ENCODE results near the gene COMMD8. TPM values are rescaled to one million over a fixed set of nuclear protein-coding genes. Genes with fewer than 3 reads are reported as not detected.

Gene COMMD8
- total RNA-seq (2014; rRNA removed; shearing (Covaris generic); ENCODE audit: low replicate concordance) = 25.4 and 94.5 TPM in 2 replicates

DNA sequence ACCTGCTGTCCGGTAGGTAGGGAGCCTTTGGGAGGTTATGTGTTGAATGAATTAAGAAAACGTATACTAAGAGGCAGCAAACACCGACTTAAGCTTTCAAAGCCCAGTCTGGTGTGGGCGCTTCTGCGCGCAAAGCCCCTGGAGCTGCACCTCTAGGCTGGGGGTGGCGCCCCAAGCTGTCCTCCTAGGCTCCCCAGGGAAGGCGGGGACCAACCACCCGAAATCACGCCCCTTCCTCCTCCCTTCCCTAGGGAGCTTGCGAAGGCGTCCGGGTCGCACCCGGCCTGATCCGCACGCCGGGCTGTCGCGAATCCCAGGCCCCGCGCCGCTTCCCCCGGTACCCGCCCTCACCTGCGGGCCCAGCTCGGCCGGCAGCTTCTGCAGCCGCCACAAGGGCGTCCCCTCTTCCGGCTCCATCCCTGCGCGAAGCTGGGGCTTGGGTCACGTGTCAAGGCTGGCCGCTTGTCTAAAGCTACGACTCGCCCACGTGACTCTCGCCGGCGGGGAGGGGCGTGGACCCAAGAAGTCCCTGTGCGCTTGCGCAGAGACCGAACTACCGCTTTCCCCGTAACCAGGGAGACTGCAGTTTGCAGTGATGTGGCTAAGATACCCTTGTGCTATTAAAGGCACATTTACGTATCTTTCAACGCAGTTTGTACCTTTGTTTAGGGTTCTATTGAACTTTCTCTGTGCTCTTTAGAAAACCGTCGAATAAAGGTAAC, at the start of gene COMMD8:
Gene COMMD8 (minus strand): TSS at position 468 of the 722 bp plus-strand sequence. CDS start 51 bp downstream, at position 417.
- peaks cover 44% of the 10 kb centered on the region for H3K79me2 ChIP-seq (ENCODE audit: low read length)
- no peaks in the 10 kb centered on the region for H3K9me3 ChIP-seq (ENCODE audit: low read length)
- H2AFZ ChIP-seq (ENCODE audit: low read length) = peak within 1 kb of the TSS; percentile 49; the same call in 1 of the 2 replicates
- peak within 1 kb of the TSS; percentile 77 for H3K4me2 ChIP-seq (ENCODE audit: low read depth, low read length, poor library complexity, severe bottlenecking)
- H3K27ac ChIP-seq (ENCODE audit: low read length) = peak within 1 kb of the TSS; percentile 97
- DNase-seq = peak; percentile 99
- H3K4me1 ChIP-seq (ENCODE audit: low read length) = peaks cover 64% of the 10 kb centered on the region
- H3K9ac ChIP-seq (ENCODE audit: low read length) = peak within 1 kb of the TSS; percentile 88
- peak within 1 kb of the TSS; percentile 91 for H3K4me3 ChIP-seq (ENCODE audit: low read length)
- no peaks in the 10 kb centered on the region for H4K20me1 ChIP-seq (ENCODE audit: insufficient read depth, low read depth, low read length)
- 0 out of 2 replicates have a peak, but pooled peaks cover 3% of the 10 kb centered on the region for H3K9me2 ChIP-seq (replicated peaks; ENCODE audit: insufficient read depth, low read length)
- peaks cover 18% of the 10 kb centered on the region for H3K36me3 ChIP-seq (ENCODE audit: insufficient read depth, low read length)
- no peaks in the 10 kb centered on the region for H3K27me3 ChIP-seq (ENCODE audit: low read length)

GRCh38 chr4:47510506-47511143, 47.1 kb upstream of the COMMD8 start:
- Histone ChIP-seq H2AFZ (ENCODE audit: low read length) (no peak overlapping the region), H3K9me3 (ENCODE audit: low read length) (no peaks in the 10 kb centered on the region), H3K27ac (ENCODE audit: low read length) (peak overlapping the region; percentile 23; the same call in 1 of the 2 replicates), H3K79me2 (ENCODE audit: low read length) (peaks cover 47% of the 10 kb centered on the region), H3K4me1 (ENCODE audit: low read length) (peaks cover 44% of the 10 kb centered on the region), H3K27me3 (ENCODE audit: low read length) (no peaks in the 10 kb centered on the region), H3K9me2 (replicated peaks; ENCODE audit: insufficient read depth, low read length) (no peaks in the 10 kb centered on the region), H3K9ac (ENCODE audit: low read length) (no peak overlapping the region), H3K4me2 (ENCODE audit: low read depth, low read length, poor library complexity, severe bottlenecking) (peak overlapping the region; percentile 3), H4K20me1 (ENCODE audit: insufficient read depth, low read depth, low read length) (0 out of 2 replicates have a peak, but pooled peaks cover 2% of the 10 kb centered on the region), H3K4me3 (ENCODE audit: low read length) (no peak overlapping the region), H3K36me3 (ENCODE audit: insufficient read depth, low read length) (peaks cover 11% of the 10 kb centered on the region; the same call in 1 of the 2 replicates)
- peak; percentile 65 for DNase-seq

GRCh38 chr4:47505666-47506065, 42.2 kb upstream of the COMMD8 start:
- no peak overlapping the region for H2AFZ ChIP-seq (ENCODE audit: low read length)
- peaks cover 31% of the 10 kb centered on the region for H3K4me1 ChIP-seq (ENCODE audit: low read length)
- H3K27me3 ChIP-seq (ENCODE audit: low read length) = no peaks in the 10 kb centered on the region
- no peaks in the 10 kb centered on the region for H3K9me2 ChIP-seq (replicated peaks; ENCODE audit: insufficient read depth, low read length)
- H3K9me3 ChIP-seq (ENCODE audit: low read length) = no peaks in the 10 kb centered on the region
- no peak overlapping the region for H3K27ac ChIP-seq (ENCODE audit: low read length)
- 0 out of 2 replicates have a peak, but pooled peaks cover 2% of the 10 kb centered on the region for H4K20me1 ChIP-seq (ENCODE audit: insufficient read depth, low read depth, low read length)
- DNase-seq = no peak
- peaks cover 40% of the 10 kb centered on the region for H3K79me2 ChIP-seq (ENCODE audit: low read length)
- H3K4me3 ChIP-seq (ENCODE audit: low read length) = no peak overlapping the region
- H3K9ac ChIP-seq (ENCODE audit: low read length) = no peak overlapping the region
- H3K4me2 ChIP-seq (ENCODE audit: low read depth, low read length, poor library complexity, severe bottlenecking) = no peak overlapping the region
- no peaks in the 10 kb centered on the region for H3K36me3 ChIP-seq (ENCODE audit: insufficient read depth, low read length)

- H3K27me3 ChIP-seq (ENCODE audit: low read length) = no peaks in the 10 kb centered on the region
- no peaks in the 10 kb centered on the region for H3K36me3 ChIP-seq (ENCODE audit: insufficient read depth, low read length)
- no peak overlapping the region for H3K27ac ChIP-seq (ENCODE audit: low read length)
- no peak overlapping the region for H2AFZ ChIP-seq (ENCODE audit: low read length)
- H3K9me3 ChIP-seq (ENCODE audit: low read length) = no peaks in the 10 kb centered on the region
- H3K9me2 ChIP-seq (replicated peaks; ENCODE audit: insufficient read depth, low read length) = no peaks in the 10 kb centered on the region
- no peak overlapping the region for H3K4me3 ChIP-seq (ENCODE audit: low read length)
- H3K9ac ChIP-seq (ENCODE audit: low read length) = no peak overlapping the region
- peaks cover 31% of the 10 kb centered on the region for H3K4me1 ChIP-seq (ENCODE audit: low read length)
- DNase-seq = no peak
- H4K20me1 ChIP-seq (ENCODE audit: insufficient read depth, low read depth, low read length) = 0 out of 2 replicates have a peak, but pooled peaks cover 2% of the 10 kb centered on the region
- H3K79me2 ChIP-seq (ENCODE audit: low read length) = peaks cover 40% of the 10 kb centered on the region
- H3K4me2 ChIP-seq (ENCODE audit: low read depth, low read length, poor library complexity, severe bottlenecking) = no peak overlapping the region
Measured at GRCh38 chr4:47505147-47505546, 41.6 kb upstream of the COMMD8 start.

- no peak for DNase-seq
- Histone ChIP-seq H3K4me3 (ENCODE audit: low read length) (no peak overlapping the region), H4K20me1 (ENCODE audit: insufficient read depth, low read depth, low read length) (no peaks in the 10 kb centered on the region), H3K9ac (ENCODE audit: low read length) (no peak overlapping the region), H3K27me3 (ENCODE audit: low read length) (no peaks in the 10 kb centered on the region), H3K9me2 (replicated peaks; ENCODE audit: insufficient read depth, low read length) (no peaks in the 10 kb centered on the region), H3K27ac (ENCODE audit: low read length) (peak overlapping the region; percentile 74; the same call in 1 of the 2 replicates), H2AFZ (ENCODE audit: low read length) (no peak overlapping the region), H3K79me2 (ENCODE audit: low read length) (peaks cover 38% of the 10 kb centered on the region), H3K36me3 (ENCODE audit: insufficient read depth, low read length) (no peaks in the 10 kb centered on the region), H3K4me2 (ENCODE audit: low read depth, low read length, poor library complexity, severe bottlenecking) (peak overlapping the region; percentile 81), H3K9me3 (ENCODE audit: low read length) (no peaks in the 10 kb centered on the region), H3K4me1 (ENCODE audit: low read length) (peaks cover 32% of the 10 kb centered on the region)
Measured at GRCh38 chr4:47500776-47501175, 37.3 kb upstream of the COMMD8 start.

- H4K20me1 ChIP-seq (ENCODE audit: insufficient read depth, low read depth, low read length) = no peaks in the 10 kb centered on the region
- H3K9me2 ChIP-seq (replicated peaks; ENCODE audit: insufficient read depth, low read length) = no peaks in the 10 kb centered on the region
- H3K36me3 ChIP-seq (ENCODE audit: insufficient read depth, low read length) = no peaks in the 10 kb centered on the region
- H2AFZ ChIP-seq (ENCODE audit: low read length) = no peak overlapping the region
- H3K4me2 ChIP-seq (ENCODE audit: low read depth, low read length, poor library complexity, severe bottlenecking) = peak overlapping the region; percentile 81
- H3K79me2 ChIP-seq (ENCODE audit: low read length) = peaks cover 39% of the 10 kb centered on the region
- peak overlapping the region; percentile 74 for H3K27ac ChIP-seq (ENCODE audit: low read length)
- no peaks in the 10 kb centered on the region for H3K27me3 ChIP-seq (ENCODE audit: low read length)
- H3K9me3 ChIP-seq (ENCODE audit: low read length) = no peaks in the 10 kb centered on the region
- peak; percentile 83 for DNase-seq
- peak overlapping the region; percentile 8; the same call in 1 of the 2 replicates for H3K9ac ChIP-seq (ENCODE audit: low read length)
- H3K4me1 ChIP-seq (ENCODE audit: low read length) = peaks cover 36% of the 10 kb centered on the region
- H3K4me3 ChIP-seq (ENCODE audit: low read length) = peak overlapping the region; percentile 48
Measured at GRCh38 chr4:47499700-47500099, 36.2 kb upstream of the COMMD8 start.

DNA sequence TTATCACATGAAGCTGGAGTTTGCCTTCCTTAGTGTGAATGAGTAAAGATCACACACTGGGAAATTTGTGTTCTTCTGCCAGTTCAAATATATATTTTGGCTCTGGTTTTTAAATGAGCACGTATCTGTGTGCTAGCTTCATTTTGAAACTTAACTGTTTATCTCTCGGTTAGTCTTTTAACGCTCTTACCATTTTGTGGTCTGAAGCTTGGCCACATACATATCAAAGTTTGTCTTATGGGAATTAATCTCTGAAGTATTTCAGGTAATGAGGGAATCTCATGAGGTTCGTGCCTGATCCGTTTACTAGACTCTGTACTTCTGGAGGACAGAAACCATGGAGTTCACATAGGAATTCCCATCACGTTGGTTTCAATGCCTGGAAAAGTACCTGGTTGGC, 35.4 kb upstream of the COMMD8 start:
- Histone ChIP-seq H2AFZ (ENCODE audit: low read length) (no peak overlapping the region), H3K79me2 (ENCODE audit: low read length) (peaks cover 47% of the 10 kb centered on the region), H3K9me2 (replicated peaks; ENCODE audit: insufficient read depth, low read length) (no peaks in the 10 kb centered on the region), H4K20me1 (ENCODE audit: insufficient read depth, low read depth, low read length) (no peaks in the 10 kb centered on the region), H3K4me1 (ENCODE audit: low read length) (peaks cover 42% of the 10 kb centered on the region), H3K4me3 (ENCODE audit: low read length) (peak overlapping the region; percentile 48), H3K27ac (ENCODE audit: low read length) (peak overlapping the region; percentile 74), H3K27me3 (ENCODE audit: low read length) (no peaks in the 10 kb centered on the region), H3K36me3 (ENCODE audit: insufficient read depth, low read length) (no peaks in the 10 kb centered on the region), H3K4me2 (ENCODE audit: low read depth, low read length, poor library complexity, severe bottlenecking) (peak overlapping the region; percentile 81), H3K9ac (ENCODE audit: low read length) (no peak overlapping the region), H3K9me3 (ENCODE audit: low read length) (no peaks in the 10 kb centered on the region)
- DNase-seq = no peak

GRCh38 chr4:47494124-47494430, 30.6 kb upstream of the COMMD8 start:
- H3K79me2 ChIP-seq (ENCODE audit: low read length) = peaks cover 65% of the 10 kb centered on the region
- peaks cover 61% of the 10 kb centered on the region for H3K4me1 ChIP-seq (ENCODE audit: low read length)
- H3K4me2 ChIP-seq (ENCODE audit: low read depth, low read length, poor library complexity, severe bottlenecking) = peak overlapping the region; percentile 47
- no peak overlapping the region for H2AFZ ChIP-seq (ENCODE audit: low read length)
- no peaks in the 10 kb centered on the region for H3K27me3 ChIP-seq (ENCODE audit: low read length)
- H3K27ac ChIP-seq (ENCODE audit: low read length) = peak overlapping the region; percentile 49
- no peaks in the 10 kb centered on the region for H3K9me2 ChIP-seq (replicated peaks; ENCODE audit: insufficient read depth, low read length)
- H3K9ac ChIP-seq (ENCODE audit: low read length) = peak overlapping the region; percentile 36; the same call in 1 of the 2 replicates
- DNase-seq = no peak
- no peaks in the 10 kb centered on the region for H3K9me3 ChIP-seq (ENCODE audit: low read length)
- peak overlapping the region; percentile 6; the same call in 1 of the 2 replicates for H3K4me3 ChIP-seq (ENCODE audit: low read length)
- H4K20me1 ChIP-seq (ENCODE audit: insufficient read depth, low read depth, low read length) = no peaks in the 10 kb centered on the region
- no peaks in the 10 kb centered on the region for H3K36me3 ChIP-seq (ENCODE audit: insufficient read depth, low read length)
